HepG2 (cell line): ENCODE measurements around the gene GRHL1. TPM values are rescaled to one million over a fixed set of nuclear protein-coding genes. Genes with fewer than 3 reads are reported as not detected.
A peak's percentile ranks its signal among the peaks of the same experiment; 100 is the strongest.

Source experiments
- E2F2 ChIP-seq: sonication (generic); formaldehyde crosslinking; IDR thresholded peaks from 2 replicates; pipeline ENCODE4 v1.4.0; 2020; ENCODE audit warnings: missing genetic modification reagents, borderline replicate concordance
- ERF ChIP-seq: IDR thresholded peaks from 2 replicates; pipeline ENCODE4 v1.6.1; 2018; ENCODE audit warnings: missing biosample characterization, missing genetic modification reagents
- FOXA3 ChIP-seq: IDR thresholded peaks from 2 replicates; pipeline ENCODE4 v1.6.1; 2016; ENCODE audit warnings: missing genetic modification reagents, missing compliant biosample characterization
- HNF1A ChIP-seq, 2 experiments: sonication (generic) in 1 of 2; formaldehyde crosslinking in 1 of 2; IDR thresholded peaks; 2 replicates each; pipeline versions ENCODE4 v1.4.0 to v1.6.1; 2016 to 2020; ENCODE audit warnings: borderline replicate concordance in 1 of 2, low read depth in 1 of 2, mild to moderate bottlenecking in 1 of 2, missing genetic modification reagents in 1 of 2
- HOXA5 ChIP-seq: sonication (generic); formaldehyde crosslinking; IDR thresholded peaks from 2 replicates; pipeline ENCODE4 v1.4.0; 2020; ENCODE audit warnings: missing genetic modification reagents
- KAT7 ChIP-seq: IDR thresholded peaks from 2 replicates; pipeline ENCODE4 v1.6.1; 2018; ENCODE audit warnings: borderline replicate concordance, missing compliant biosample characterization
- KDM4B ChIP-seq: sonication (generic); formaldehyde crosslinking; IDR thresholded peaks from 2 replicates; pipeline ENCODE4 v1.4.0; 2020; ENCODE audit warnings: missing genetic modification reagents
- KLF6 ChIP-seq: IDR thresholded peaks from 2 replicates; pipeline ENCODE4 v1.8.0; 2016; ENCODE audit warnings: missing biosample characterization, missing genetic modification reagents
- MAFG ChIP-seq: sonication (generic); formaldehyde crosslinking; IDR thresholded peaks from 2 replicates; pipeline ENCODE4 v1.5.1; 2020; ENCODE audit warnings: mild to moderate bottlenecking, missing genetic modification reagents
- NR2C2 ChIP-seq: sonication (generic); formaldehyde crosslinking; IDR thresholded peaks from 2 replicates; pipeline ENCODE4 v1.4.0; 2020; ENCODE audit warnings: missing genetic modification reagents, mild to moderate bottlenecking, moderate library complexity, borderline replicate concordance
- PHF20 ChIP-seq: sonication (generic); formaldehyde crosslinking; IDR thresholded peaks from 2 replicates; pipeline ENCODE4 v1.5.0; 2020; ENCODE audit warnings: mild to moderate bottlenecking, missing genetic modification reagents
- PPARG ChIP-seq: conservative IDR thresholded peaks from 2 replicates; pipeline ENCODE4 v1.6.1; 2016; ENCODE audit warnings: missing biosample characterization, missing genetic modification reagents
- SATB2 ChIP-seq: sonication (generic); formaldehyde crosslinking; IDR thresholded peaks from 2 replicates; pipeline ENCODE4 v1.5.0; 2020; ENCODE audit warnings: missing genetic modification reagents
- ZBTB4 ChIP-seq: sonication (generic); formaldehyde crosslinking; IDR thresholded peaks from 2 replicates; pipeline ENCODE4 v1.4.0; 2020; ENCODE audit warnings: missing genetic modification reagents, mild to moderate bottlenecking, borderline replicate concordance
- ZNF143 ChIP-seq: sonication (generic); formaldehyde crosslinking; IDR thresholded peaks from 2 replicates; pipeline ENCODE4 v1.4.0; 2020; ENCODE audit warnings: missing genetic modification reagents
- ZNF160 ChIP-seq: sonication (generic); formaldehyde crosslinking; IDR thresholded peaks from 2 replicates; pipeline ENCODE4 v1.8.0; 2022; ENCODE audit warnings: mild to moderate bottlenecking, inconsistent platforms, missing genetic modification reagents
- ZNF264 ChIP-seq: sonication (generic); formaldehyde crosslinking; IDR thresholded peaks from 2 replicates; pipeline ENCODE4 v1.4.0; 2020; ENCODE audit warnings: missing genetic modification reagents
- ZNF274 ChIP-seq: sonication (generic); formaldehyde crosslinking; IDR thresholded peaks from 2 replicates; pipeline ENCODE4 v1.5.1; 2020; ENCODE audit warnings: mild to moderate bottlenecking, missing genetic modification reagents
- ZNF280B ChIP-seq: sonication (generic); formaldehyde crosslinking; IDR thresholded peaks from 2 replicates; pipeline ENCODE4 v1.5.0; 2020; ENCODE audit warnings: missing genetic modification reagents, mild to moderate bottlenecking, borderline replicate concordance
- ZNF432 ChIP-seq: sonication (generic); formaldehyde crosslinking; IDR thresholded peaks from 2 replicates; pipeline ENCODE4 v1.5.0; 2020; ENCODE audit warnings: missing genetic modification reagents, mild to moderate bottlenecking, borderline replicate concordance
- ZNF720 ChIP-seq: sonication (generic); formaldehyde crosslinking; IDR thresholded peaks from 2 replicates; pipeline ENCODE4 v1.4.0; 2020; ENCODE audit warnings: missing genetic modification reagents
- polyA plus RNA-seq, 8 experiments: library from polyadenylated mRNA; depleted of rRNA in 3 of 8; stranded (reverse) in 7 of 8; unstranded in 1 of 8; fragments of >200 nt; fragmentation: Illumina TruSeq in 4 of 8; extraction: Trizol in 4 of 8; gene quantifications; 2 replicates each; pipeline versions ENCODE4 v1.2.1 to v1.2.3, GENCODE V29; 2011 to 2016; ENCODE audit warnings: low read depth in 4 of 8, missing spikeins in 1 of 8, mixed read lengths in 1 of 8; ENCODE audit not compliant: insufficient read depth in 1 of 8
- total RNA-seq, 5 experiments: library from RNA; depleted of rRNA; stranded (reverse); fragments of >200 nt; fragmentation: Illumina TruSeq; extraction: Trizol; gene quantifications; 2 replicates each; pipeline ENCODE4 v1.2.3, GENCODE V29; 2016; ENCODE audit warnings: low read depth in 1 of 5

The GRHL1 gene
- total and polyA plus RNA-seq, 2 of the 13 experiments (the other 11 are each of a cell fraction or from before 2014, with no cell fraction given), result 9.3 to 12.0 TPM

- no peak for TF ChIP-seq ZNF264 (CRISPR knock-in tag)
- TF ChIP-seq SATB2, result no peak
- no peak for TF ChIP-seq ZBTB4 (CRISPR knock-in tag)
- no peak for TF ChIP-seq ZNF160 (CRISPR knock-in tag)
- 0 out of 2 replicates have a peak, but pooled peaks have one; percentile 32 for TF ChIP-seq KDM4B (CRISPR knock-in tag)
- TF ChIP-seq ZNF143 (CRISPR knock-in tag), result no peak
- peak; percentile 95 for TF ChIP-seq PPARG (CRISPR knock-in tag)
- no peak for TF ChIP-seq PHF20 (CRISPR knock-in tag)
- no peak for TF ChIP-seq MAFG (CRISPR knock-in tag)
- TF ChIP-seq HOXA5 (CRISPR knock-in tag), result 0 out of 2 replicates have a peak, but pooled peaks have one; percentile 32
- peak; percentile 82; the same call in 1 of the 2 replicates for TF ChIP-seq KLF6 (CRISPR knock-in tag)
- no peak for TF ChIP-seq KAT7
- TF ChIP-seq ZNF432, result no peak
- no peak for TF ChIP-seq ZNF720 (CRISPR knock-in tag)
- TF ChIP-seq ERF (CRISPR knock-in tag), result 0 out of 2 replicates have a peak, but pooled peaks have one; percentile 26
- no peak; the same call in 1 of the 2 replicates for TF ChIP-seq ZNF274 (CRISPR knock-in tag)
- TF ChIP-seq FOXA3, result peak; percentile 97
- TF ChIP-seq NR2C2 (CRISPR knock-in tag), result no peak
- TF ChIP-seq HNF1A (IDR thresholded peaks at IDR 0.05; ENCODE audit: low read depth), result no peak
- TF ChIP-seq HNF1A (CRISPR knock-in tag; IDR thresholded peaks at IDR 0.05; ENCODE audit: borderline replicate concordance), result no peak
- no peak for TF ChIP-seq ZNF280B
- no peak for TF ChIP-seq E2F2
Measured at GRCh38 chr2:10019174-10019573, 67.7 kb downstream of the GRHL1 start (continued).
